Activated gamma-delta T cell treated with anti-CD3 and anti-CD28 coated beads, Interleukin-2, amount 50 U/mL, for 16 hours (primary cell): Measurements from ENCODE around the gene KMT2C.
A peak's percentile ranks its signal among the peaks of the same experiment; 100 is the strongest.
"Not testable (repeated sequence)": the region's sequence is repeated elsewhere in the genome, so short reads cannot be mapped to it uniquely, and the experiment has no call there.

Source experiments
- DNase-seq: peaks from one replicate; pipeline ENCODE4 v3.0.0-alpha.2; 2020; ENCODE audit warnings: low read depth

Gene KMT2C

GRCh38 chr7:152441168-152441567 is 5.4 kb upstream of the KMT2C start:
- DNase-seq: not testable (repeated sequence)

DNA sequence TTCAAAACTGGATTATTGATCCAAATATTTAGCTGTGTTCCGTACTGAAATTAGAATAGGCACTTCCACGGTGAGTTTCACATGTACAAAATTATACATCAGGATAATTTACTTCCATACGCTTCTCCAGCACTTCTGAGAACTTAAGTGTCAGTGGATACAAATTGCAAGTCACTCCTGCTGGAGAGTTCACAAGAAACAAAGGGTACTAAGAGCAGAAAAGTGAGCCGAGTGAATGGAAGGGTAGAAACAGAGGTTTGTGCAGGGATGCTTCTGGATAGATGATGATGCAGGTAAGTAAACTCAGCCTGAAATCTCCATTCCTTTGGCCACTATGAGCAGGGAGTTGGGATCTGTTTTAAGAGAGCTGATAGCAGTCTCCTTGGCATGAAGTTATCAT is 2.2 kb upstream of the KMT2C start:
- not testable (repeated sequence) for DNase-seq

DNA sequence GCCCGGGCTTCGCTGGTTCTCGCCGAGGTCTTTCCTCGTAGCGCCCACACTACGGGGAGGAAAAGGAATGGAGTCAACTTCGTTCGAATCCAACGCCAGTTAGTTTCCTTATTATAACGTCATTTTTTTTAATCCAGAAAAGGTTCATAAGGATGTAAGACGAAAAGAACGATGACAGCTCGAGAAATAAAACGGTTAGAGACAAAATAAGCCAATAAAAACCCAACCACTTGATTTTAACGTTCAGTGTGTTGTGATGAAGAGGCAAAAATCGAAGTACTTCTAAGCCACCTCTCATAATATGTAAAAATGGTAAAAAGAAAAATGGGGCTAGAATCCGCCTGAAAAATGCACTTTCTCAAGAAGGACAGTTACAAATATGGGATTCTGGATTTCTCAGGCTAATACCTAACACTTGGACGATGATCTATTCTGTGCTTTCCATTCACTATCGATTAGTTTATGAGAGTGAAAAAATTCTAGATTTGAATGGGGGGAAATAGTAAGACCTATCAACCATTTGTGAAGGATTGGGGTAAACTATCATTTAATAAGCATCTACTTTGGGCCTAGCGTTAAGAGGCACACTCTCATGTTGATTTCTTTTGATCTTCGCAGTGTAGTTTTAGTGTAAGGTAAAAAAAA is 1.2 kb upstream of the KMT2C start:
- DNase-seq: not testable (repeated sequence)

- DNase-seq: peak; percentile 85
Observed at GRCh38 chr7:152436111-152436930, 518 bp upstream of the KMT2C start.

GRCh38 chr7:152434511-152435383 is 1.1 kb downstream of the KMT2C start:
- peak; percentile 17 for DNase-seq

GRCh38 chr7:152433721-152434490 is 1.9 kb downstream of the KMT2C start:
- DNase-seq: peak; percentile 25

- DNase-seq: not testable (repeated sequence)
Observed at GRCh38 chr7:152432735-152433134, 3.1 kb downstream of the KMT2C start.

DNA sequence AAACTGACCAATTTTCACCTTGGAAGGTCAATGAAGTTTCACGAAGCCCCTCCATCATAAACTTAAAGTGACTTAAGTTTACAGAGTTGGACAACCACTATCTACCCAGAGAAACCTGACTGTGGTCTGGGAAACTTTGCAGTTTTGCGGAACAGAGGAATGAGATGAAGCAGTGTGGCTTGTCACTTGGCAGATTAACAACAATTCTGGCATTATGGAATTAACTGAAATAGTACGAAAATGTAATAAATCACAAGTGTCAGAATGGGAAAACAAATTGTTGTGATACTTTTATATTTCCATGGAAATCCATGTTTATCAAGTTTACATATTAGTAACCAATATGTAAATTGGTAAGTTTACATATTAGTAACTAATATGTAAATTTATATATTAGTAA is 4.9 kb downstream of the KMT2C start:
- no peak for DNase-seq

- not testable (repeated sequence) for DNase-seq
Observed at GRCh38 chr7:152430118-152430517, 5.7 kb downstream of the KMT2C start.

GRCh38 chr7:152424348-152425108 is 11.3 kb downstream of the KMT2C start:
- no peak for DNase-seq

DNA sequence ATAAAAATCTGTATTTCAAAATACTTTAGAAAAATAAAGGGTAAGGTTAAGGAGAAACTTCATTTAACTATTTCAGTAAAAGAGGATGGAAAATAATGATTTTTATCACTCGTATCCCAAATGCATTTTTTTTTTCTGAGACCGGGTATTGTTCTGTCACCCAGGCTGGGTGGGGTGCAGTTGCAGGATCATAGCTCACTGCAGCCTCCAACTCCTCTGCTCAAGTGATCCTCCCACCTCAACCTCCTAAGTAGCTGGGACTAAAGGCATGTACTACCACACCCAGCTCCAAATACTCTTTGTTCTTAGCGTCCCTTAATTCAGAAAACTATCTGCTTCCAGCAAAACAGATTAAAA is 11.8 kb downstream of the KMT2C start:
- DNase-seq: no peak

DNA sequence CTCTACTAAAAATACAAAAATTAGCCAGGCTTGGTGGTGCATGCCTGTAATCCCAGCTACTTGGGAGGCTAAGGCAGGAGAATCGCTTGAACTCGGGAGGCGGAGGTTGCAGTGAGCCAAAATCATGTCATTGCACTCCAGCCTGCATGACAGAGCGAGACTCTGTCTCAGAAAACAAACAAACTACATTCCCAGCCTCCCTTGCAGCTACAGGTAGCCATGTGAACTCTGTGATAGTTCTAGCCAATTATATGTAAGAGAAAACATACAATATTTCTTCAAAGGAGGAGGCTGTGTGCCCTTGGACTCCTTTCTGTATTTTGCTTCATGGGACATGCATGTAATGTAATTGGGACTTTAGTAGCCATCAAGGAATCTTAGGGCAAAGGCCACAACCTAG is 12.6 kb downstream of the KMT2C start:
- DNase-seq: not testable (repeated sequence)

DNA sequence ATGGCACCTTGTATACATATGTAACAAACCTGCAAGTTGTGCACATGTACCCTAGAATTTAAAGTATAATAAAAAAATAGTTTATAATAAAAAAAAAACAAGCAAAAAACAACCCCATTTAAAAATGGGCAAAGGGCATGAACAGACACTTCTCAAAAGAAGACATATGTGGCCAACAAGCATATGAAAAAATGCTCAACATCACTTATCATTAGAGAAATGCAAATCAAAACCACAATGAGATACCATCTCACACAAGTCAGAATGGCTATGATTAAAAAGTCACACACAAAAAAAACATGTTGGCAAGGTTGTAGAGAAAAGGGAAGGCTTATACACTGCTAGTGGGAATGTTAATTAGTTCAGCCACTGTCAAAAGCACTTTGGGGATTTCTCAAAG is 14.9 kb downstream of the KMT2C start:
- DNase-seq: not testable (repeated sequence)

DNA sequence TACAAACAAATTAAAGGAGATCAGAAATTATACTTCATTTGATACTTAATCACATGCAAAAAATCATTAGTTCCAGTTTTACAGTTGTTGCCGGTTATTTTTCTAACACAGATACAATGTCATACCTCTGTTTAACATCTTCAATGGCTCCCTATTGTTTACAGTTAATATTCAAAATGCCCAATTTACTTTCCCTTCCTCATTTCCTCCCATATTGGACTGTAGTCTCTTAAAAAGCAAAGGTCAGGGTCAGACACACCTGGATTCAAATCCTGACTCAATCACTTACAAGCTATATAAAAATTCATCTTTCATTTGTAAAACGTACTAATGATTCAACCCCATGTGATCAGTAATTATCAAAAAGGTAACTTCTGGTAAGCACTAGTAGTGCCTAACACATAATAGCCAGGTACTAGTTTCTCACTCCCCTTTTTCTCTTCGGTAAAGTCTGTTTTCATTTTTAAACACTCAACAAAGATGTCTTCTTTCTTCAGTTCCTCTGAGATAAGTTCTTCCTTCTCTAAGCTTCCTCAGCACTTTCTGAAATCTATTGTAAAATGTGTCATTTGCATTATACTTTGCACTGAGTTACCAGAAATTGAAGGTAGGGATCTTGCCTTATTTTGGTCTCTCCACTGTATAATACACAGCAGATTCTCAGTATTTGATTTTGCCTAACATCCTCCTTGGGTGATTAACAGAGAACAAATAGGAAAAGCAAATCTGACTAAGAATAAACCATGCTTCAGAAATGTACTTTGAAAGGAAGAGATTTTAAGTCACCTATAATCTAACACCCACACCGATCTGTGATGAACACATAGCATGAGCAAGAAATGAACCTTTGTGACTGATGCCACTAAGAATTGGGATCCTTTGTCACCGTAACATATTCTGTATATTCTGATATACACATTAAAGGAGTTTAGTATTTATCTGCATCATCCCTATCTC is 16.1 kb downstream of the KMT2C start:
- DNase-seq: no peak

GRCh38 chr7:152414779-152415178 is 21.0 kb downstream of the KMT2C start:
- DNase-seq: no peak

- DNase-seq: no peak
Observed at GRCh38 chr7:152411389-152411788, 24.4 kb downstream of the KMT2C start.

- DNase-seq: no peak
Observed at GRCh38 chr7:152406491-152406890, 29.3 kb downstream of the KMT2C start.

DNA sequence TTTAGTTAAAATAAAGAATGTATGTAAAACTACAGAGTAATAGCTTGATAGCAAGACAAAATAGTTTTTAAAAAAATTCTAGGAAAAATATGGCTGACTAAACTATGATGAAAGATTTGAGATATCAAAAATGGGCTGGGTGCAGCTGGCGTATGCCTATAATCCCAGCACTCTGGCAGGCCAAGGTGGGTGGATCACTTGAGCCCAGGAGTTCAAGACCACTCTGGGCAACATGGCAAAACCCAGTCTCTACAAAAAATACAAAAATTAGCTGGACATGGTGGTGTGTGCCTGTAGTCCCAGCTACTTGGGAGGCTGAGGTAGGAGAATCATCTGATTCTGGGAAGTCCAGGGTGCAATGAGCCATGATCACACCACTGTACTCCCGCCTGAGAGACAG is 29.8 kb downstream of the KMT2C start:
- not testable (repeated sequence) for DNase-seq

DNA sequence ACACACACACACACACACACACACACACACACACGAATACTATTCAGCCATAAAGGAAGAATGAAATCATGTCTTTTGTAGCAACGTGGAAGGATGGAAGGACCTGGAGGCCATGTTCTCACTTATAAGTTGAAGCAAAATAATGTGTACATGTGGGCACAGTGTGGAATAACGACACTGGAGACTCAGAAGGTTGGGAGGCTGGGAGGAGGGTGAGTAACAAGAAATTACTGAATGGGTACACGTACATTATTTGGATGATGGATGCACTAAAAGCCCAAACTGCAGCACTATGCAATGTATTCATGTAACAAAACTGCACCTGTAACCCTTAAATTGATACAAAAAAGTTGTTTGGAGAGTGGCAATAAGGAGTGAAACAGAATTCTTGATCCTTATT is 32.1 kb downstream of the KMT2C start:
- DNase-seq: no peak
